KOPT-K1 (cell line): ENCODE data around the gene PGBD4.
"Not testable (repeated sequence)": the region's sequence is repeated elsewhere in the genome, so short reads cannot be mapped to it uniquely, and the experiment has no call there.

ENCODE experiments used
- H3K27ac ChIP-seq: fragments of 200-600 bp; sonication (generic); 2 replicates; pipeline ENCODE4 v1.5.1; 2016; ENCODE audit warnings: antibody characterized with exemption, mild to moderate bottlenecking, low read depth, low read length; ENCODE audit not compliant: poor library complexity, severe bottlenecking
- H3K36me3 ChIP-seq: fragments of 200-600 bp; sonication (generic); 2 replicates; pipeline ENCODE4 v1.5.1; 2017; ENCODE audit warnings: antibody characterized with exemption, mild to moderate bottlenecking, low read length, moderate library complexity; ENCODE audit not compliant: insufficient read depth
- H3K9me3 ChIP-seq: fragments of 200-600 bp; sonication (generic); 2 replicates; pipeline ENCODE4 v1.5.1; 2017; ENCODE audit warnings: antibody characterized with exemption, low read length, mild to moderate bottlenecking; ENCODE audit not compliant: insufficient read depth, poor library complexity, severe bottlenecking

The PGBD4 gene

DNA sequence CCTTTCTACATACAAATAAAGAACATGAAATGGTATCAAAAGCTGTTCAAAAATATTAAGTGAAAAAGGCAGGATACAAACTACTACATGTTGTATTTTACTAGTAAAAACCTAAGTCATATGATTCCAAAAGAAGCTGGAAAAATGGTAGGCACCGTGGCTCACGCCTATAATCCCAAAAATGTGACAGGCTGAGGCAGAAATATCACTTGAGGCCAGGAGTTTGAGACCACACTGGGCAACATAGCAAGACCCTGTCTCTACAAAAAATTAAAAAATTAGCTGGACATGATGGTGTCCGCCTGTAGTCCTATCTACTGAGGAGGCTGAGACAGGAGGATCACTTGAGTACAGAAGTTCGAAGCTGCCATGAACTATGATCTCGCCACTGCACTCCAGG is 2.0 kb upstream of the PGBD4 start:
- peaks cover 13% of the 10 kb centered on the region for H3K36me3 ChIP-seq
- no peaks in the 10 kb centered on the region for H3K9me3 ChIP-seq
- H3K27ac ChIP-seq = no peak overlapping the region

DNA sequence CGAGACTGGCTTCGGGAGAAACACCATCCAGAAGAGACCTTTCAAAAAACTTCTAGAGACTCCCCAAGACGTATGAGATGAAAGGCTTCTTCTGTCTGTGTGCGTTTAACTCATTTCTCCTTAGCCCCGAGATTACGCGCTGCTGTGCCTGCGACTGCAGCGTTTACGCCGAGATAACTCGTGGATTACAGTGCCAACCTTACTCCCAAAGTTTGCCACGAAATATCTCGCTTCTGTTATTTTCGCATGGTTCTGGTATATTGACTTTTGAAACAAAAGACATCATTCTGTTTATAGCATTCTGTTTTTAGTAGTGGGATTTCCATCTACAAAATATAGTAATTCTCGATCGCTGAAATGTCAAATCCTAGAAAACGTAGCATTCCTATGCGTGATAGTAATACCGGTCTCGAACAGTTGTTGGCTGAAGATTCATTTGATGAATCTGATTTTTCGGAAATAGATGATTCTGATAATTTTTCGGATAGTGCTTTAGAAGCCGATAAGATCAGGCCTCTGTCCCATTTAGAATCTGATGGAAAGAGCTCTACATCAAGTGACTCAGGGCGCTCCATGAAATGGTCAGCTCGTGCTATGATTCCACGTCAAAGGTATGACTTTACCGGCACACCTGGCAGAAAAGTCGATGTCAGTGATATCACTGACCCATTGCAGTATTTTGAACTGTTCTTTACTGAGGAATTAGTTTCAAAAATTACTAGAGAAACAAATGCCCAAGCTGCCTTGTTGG is 467 bp downstream of the PGBD4 start:
- no peaks in the 10 kb centered on the region for H3K36me3 ChIP-seq
- H3K9me3 ChIP-seq = no peaks in the 10 kb centered on the region
- H3K27ac ChIP-seq = peak overlapping the region; percentile 82

DNA sequence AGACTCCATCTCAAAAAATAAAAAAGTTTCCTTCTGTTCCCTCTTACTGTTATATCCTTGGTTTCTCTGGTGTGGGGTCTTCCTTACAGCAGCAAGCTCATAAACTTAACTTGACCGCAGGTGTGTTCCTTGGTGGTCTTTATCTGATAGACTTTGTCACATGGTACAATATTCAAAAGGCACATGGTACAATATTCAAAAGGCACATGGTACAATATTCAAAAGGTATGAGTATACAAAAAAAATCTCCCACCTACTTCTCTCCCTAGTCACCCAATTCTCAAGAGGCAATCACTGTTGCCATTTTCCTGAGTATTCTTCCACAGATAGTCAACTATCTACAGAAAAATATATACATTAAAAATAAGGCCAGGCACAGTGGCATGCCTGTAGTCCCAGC is 4.5 kb downstream of the PGBD4 start:
- no peaks in the 10 kb centered on the region for H3K9me3 ChIP-seq
- H3K27ac ChIP-seq = no peak overlapping the region
- H3K36me3 ChIP-seq = no peaks in the 10 kb centered on the region

DNA sequence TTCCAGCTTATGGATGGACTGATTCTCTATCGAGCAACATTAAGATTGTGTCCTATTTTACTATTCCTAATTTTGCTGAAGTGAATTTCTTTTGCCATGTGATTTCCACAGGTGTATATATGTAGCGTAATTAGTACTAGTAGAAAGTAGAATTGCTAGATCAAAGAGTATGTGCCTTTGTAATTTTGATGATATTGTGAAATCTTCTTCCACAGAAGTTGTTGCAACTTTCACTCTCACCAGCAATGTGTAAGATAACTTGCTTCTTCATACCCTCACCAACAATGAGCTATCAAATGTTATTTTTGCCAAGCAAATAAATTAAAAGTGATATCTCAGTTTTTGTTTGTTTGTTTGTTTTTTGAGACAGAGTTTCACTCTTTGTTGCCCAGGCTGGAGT is 5.4 kb downstream of the PGBD4 start:
- Histone ChIP-seq H3K36me3 (no peaks in the 10 kb centered on the region), H3K27ac (no peak overlapping the region), H3K9me3 (no peaks in the 10 kb centered on the region)

DNA sequence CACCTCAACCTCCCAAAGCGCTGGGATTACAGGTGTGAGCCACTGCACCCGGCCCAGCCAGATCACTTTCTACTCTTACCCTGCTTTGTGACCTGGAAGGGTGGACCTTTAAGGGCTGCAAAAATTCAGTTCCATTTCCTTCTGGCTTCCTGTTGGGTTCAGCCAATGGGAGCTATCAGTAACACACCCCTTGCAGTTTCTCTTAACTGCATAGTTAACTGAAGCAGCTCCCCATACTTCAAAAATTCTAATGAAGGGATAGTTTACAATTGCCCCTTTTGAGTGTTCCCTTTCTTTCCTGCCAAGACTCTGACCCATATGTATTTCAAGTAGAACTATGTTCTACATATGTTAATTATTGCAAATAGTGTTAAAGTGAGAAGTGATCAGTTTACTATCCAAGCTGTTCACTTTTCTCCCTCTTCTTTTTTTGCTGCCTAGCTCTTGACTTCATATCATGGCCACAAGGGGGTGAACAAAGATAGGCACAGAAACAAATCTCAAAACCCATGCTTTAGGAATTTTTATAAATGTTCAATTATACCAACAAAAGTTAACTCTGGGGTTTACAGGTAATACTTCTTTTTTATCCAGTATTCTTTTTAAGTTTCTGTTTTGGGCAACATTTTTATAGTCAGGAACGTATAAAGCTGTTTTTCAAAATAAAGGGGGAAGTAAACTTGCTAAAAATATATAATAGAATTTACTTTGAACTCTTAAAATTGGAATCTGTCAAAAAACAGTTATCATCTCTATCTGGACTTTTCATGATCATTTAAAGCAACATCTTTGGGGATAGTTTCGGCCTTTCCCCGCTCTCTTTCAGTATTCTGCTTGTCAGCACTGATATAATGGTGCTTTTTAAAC is 8.1 kb downstream of the PGBD4 start:
- H3K9me3 ChIP-seq = no peaks in the 10 kb centered on the region
- H3K27ac ChIP-seq = no peak overlapping the region
- no peaks in the 10 kb centered on the region for H3K36me3 ChIP-seq

DNA sequence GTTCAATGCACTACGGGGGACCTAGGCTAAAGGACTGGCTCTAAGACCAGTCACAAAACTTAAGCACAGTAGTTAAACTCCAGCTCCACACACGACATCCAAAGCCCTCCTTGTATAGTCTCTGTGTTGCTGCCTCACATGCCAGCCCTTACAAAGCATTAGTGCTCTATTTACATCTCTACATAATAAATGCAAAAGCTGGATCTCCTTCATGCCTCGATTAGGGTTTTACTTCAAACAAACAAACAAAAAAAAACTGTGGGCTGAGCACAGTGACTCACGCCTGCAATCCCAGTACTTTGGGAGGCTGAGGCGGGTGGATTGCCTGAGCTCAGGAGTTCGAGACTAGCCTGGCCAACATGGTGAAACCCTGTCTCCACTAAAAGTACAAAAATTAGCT is 9.6 kb downstream of the PGBD4 start:
- H3K36me3 ChIP-seq = no peaks in the 10 kb centered on the region
- H3K9me3 ChIP-seq = no peaks in the 10 kb centered on the region
- H3K27ac ChIP-seq = no peak overlapping the region

DNA sequence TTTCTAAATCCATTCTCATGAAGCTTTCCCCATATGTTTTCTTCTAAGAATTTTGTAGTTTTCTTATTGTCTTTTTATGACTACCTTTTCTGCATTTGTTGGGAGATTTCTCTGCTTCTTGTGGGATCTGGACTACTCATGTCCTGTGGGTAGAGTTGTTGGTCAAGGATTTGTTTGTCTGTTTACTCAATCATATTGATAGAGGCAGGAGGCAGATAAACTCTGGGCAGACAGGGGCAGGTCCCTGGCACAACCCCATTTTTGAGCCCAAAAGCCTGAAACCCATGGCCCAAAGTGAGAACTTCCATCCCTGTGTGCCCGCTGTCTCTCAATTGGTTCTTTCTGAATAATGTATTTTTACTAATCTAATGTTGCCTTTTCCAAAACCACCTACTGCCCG is 12.3 kb downstream of the PGBD4 start:
- no peak overlapping the region for H3K27ac ChIP-seq
- H3K36me3 ChIP-seq = no peaks in the 10 kb centered on the region
- no peaks in the 10 kb centered on the region for H3K9me3 ChIP-seq

DNA sequence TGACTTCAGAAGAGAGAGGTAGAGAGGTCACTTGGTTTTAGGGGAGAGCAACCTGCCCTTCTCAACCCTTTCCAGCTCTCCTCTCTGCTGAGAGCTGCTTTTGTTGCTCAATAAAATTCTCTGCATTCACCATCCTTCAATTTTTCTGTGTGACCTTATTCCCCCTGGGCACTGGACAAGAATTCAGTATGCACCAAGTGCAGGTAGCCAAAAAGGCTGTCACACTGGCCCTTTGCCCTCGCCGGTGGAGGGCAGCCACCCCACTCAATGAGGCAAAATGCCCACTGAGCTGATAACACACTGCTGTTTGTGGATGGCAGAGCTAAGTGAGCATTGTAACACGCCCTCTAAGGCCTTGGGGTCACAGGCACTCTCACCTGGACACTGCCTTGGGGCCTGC is 12.9 kb downstream of the PGBD4 start:
- Histone ChIP-seq H3K27ac (no peak overlapping the region), H3K9me3 (no peaks in the 10 kb centered on the region)

DNA sequence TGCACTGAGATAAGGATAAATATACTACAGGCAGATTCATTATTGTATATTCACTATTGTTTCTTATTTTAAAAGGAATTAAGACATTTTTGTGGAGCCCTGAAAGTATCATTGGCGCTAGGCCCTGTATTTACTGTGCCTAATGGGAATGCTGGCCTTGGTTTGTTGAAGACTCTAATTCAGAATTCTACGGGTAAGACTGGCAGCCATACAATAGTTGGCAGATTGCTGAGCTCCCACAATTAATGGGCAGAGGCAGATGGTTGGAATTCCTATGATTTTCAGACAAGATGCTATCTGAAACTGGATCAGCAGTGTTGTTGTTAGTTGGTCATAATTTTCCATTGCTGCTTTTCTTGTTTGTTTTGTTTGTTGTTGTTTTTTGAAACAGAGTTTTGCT is 14.7 kb downstream of the PGBD4 start:
- Histone ChIP-seq H3K9me3 (no peaks in the 10 kb centered on the region), H3K36me3 (no peaks in the 10 kb centered on the region), H3K27ac (no peak overlapping the region)

More for the DNA sequence above, 12.9 kb downstream of the PGBD4 start:
- H3K36me3 ChIP-seq = no peaks in the 10 kb centered on the region

DNA sequence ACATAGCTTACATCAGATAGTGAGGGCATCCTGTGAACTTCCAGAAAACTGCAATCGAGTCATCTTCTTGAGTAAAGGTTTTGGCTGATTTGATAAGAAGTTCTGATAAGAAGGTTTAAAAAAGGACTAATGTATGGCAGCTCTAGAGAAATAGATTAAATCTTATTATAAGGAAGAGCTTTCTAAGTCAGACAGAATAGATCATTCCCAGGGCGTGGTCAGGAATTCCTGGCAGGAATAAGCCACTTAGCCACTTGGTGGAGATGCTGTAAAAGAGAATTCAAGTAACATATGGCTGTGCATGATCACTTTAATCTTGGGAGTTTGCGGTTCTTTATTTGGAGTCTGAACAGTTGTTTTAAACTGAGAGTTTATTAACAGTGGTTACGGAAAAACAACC is 17.4 kb downstream of the PGBD4 start:
- Histone ChIP-seq H3K27ac (no peak overlapping the region), H3K9me3 (no peaks in the 10 kb centered on the region), H3K36me3 (no peaks in the 10 kb centered on the region)

DNA sequence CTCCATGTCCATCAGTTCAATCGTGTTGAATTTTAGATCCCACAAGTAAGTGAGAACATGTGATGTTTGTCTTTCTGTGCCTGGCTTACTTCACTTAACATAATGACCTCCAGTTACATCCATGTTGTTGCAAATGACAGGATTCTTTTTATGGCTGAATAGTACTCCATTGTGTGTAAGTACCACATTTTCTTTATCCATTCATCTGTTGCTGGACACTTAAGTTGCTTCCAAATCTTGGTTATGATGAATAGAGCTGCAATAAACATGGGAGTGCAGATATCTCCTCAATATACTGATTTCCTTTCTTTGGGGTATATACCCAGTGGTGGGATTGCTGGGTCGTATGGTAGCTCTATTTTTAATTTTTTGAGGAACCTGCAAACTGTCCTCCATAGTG is 18.5 kb downstream of the PGBD4 start:
- not testable (repeated sequence) for H3K9me3 ChIP-seq, H3K27ac ChIP-seq, H3K36me3 ChIP-seq

DNA sequence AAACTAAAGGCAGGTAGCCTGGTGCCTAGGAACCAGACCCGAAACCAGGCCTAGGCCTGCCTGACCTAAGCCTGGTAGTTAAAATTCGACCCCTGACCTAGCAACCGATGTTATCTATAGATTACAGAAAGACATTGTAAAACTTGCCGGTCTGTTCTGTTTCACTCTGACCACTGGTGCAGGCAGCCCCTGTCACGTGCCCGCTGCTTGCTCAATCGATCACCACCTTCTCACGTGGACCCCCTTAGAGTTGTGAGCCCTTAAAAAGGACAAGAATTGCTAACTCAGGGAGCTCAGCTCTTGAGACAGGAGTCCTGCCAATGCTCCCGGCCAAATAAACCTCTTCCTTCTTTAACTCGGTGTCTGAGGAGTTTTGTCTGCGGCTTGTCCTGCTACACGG is 19.9 kb downstream of the PGBD4 start:
- H3K36me3 ChIP-seq, H3K27ac ChIP-seq, H3K9me3 ChIP-seq: not testable (repeated sequence)

DNA sequence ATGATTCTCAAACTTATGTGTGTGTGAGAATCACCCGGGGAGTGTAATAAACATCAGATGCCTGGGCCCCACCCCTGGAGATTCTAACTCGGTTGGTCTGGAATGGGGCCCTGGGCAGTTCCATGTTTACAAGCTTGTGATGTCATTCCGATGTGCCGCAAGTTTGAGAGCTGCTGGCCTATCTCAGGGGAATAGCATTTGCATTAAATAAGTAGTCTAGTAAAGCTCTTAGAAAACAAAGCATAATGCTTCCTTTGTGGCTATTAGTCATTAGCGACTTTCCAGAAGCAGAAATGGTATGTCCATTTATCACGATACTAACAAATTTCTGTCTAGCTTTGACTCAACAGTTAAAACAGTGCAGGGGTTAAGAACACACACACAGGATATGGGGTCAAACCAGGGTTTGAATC is 20.9 kb downstream of the PGBD4 start:
- Histone ChIP-seq H3K9me3 (no peaks in the 10 kb centered on the region), H3K27ac (no peak overlapping the region)

DNA sequence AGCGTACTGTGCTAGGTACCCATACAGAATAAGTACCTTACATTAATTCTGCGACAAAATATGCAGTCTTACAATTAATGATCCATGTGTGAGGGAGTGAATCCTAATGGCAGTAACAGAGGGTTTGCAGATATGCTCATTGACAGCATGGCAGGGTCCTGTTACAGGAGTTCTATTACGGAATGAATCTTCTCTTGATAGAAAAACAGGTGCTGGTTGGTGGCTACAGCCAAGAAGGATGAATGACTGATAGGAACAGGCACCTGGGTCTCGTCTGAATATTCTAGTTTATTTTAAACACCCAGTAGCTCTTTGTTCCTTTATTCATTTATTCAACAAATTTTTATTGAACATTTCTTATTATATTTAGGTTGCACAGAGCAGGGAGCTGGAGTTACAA is 22.8 kb downstream of the PGBD4 start:
- Histone ChIP-seq H3K27ac (no peak overlapping the region), H3K9me3 (no peaks in the 10 kb centered on the region), H3K36me3 (no peaks in the 10 kb centered on the region)

More for the DNA sequence above, 20.9 kb downstream of the PGBD4 start:
- no peaks in the 10 kb centered on the region for H3K36me3 ChIP-seq

DNA sequence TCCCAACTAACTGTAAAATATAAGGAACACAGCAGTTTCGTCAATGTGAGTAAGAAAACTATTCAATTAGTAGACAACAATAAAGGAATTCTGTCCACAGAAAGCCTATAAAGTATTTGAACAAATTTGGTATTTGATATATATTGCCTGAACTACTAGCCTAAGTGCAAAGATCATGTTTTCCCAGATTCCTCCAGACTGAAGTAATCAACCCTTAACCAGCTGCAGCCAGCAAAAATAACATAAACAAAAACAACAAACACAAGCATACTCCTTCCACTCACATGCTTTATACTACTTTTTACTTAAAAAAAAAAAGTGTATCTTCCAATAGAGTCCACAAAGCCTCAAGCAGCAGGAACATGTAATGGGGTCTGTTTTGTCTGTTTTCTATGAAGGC is 24.1 kb downstream of the PGBD4 start:
- no peaks in the 10 kb centered on the region for H3K36me3 ChIP-seq
- no peaks in the 10 kb centered on the region for H3K9me3 ChIP-seq
- no peak overlapping the region for H3K27ac ChIP-seq

DNA sequence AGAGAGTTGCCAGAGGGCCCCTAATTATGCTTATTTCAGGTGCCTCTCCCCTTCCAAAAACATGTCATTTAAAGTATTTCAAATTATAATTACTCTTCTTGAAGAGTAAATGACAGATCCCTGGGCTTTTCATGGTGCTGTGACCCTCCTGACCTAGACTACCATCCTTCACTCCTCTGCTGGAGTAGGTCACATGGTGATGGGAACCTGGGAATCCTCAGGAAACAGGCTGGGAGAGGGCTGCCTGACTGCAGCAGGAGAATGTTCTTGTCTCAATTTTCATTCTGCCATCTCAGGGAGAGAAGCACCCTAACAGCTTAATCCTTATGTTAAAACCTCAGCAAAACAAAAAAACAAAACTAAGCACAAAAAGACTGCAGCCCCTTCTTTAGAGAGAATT is 24.6 kb downstream of the PGBD4 start:
- H3K36me3 ChIP-seq = no peaks in the 10 kb centered on the region
- no peak overlapping the region for H3K27ac ChIP-seq
- H3K9me3 ChIP-seq = no peaks in the 10 kb centered on the region
